Temporal lobe (tissue), 1 donor: Measurements from ENCODE around the gene TSC22D4. TPM values are rescaled to one million over a fixed set of nuclear protein-coding genes. Genes with fewer than 3 reads are reported as not detected.

Experiments used
- total RNA-seq: library from RNA; depleted of rRNA; stranded (reverse); fragments of >200 nt; gene quantifications from one replicate; pipeline ENCODE4 v1.2.3, GENCODE V29; 2014

TSC22D4 gene
- total RNA-seq, 1 donor from 2014 or later = 8.4 TPM

Other genes with a start within 250 kb of the TSC22D4 start
- not detected for gene SPDYE3, start 171.5 kb downstream of the TSC22D4 start, total RNA-seq
- 8.1 TPM for gene PILRB, start 121.1 kb downstream of the TSC22D4 start, total RNA-seq
- gene PILRA, start 105.7 kb downstream of the TSC22D4 start, total RNA-seq = 1.2 TPM
- 1.5 TPM for gene ZCWPW1, start 50.5 kb downstream of the TSC22D4 start, total RNA-seq
- 16.7 TPM for gene MEPCE, start 49.4 kb downstream of the TSC22D4 start, total RNA-seq
- gene PPP1R35, start 42.7 kb downstream of the TSC22D4 start, total RNA-seq = 5.9 TPM
- gene SPACDR, start 15.0 kb downstream of the TSC22D4 start, total RNA-seq = 0.25 TPM
- gene NYAP1, start 4.7 kb upstream of the TSC22D4 start, total RNA-seq = 29.7 TPM
- 2.0 TPM for gene AGFG2, start 60.0 kb upstream of the TSC22D4 start, total RNA-seq
- 0.25 TPM for gene SAP25, start 94.7 kb upstream of the TSC22D4 start, total RNA-seq
- gene LRCH4, start 106.9 kb upstream of the TSC22D4 start, total RNA-seq = 4.9 TPM
- not detected for gene FBXO24, start 107.1 kb upstream of the TSC22D4 start, total RNA-seq
- 6.9 TPM for gene PCOLCE, start 123.1 kb upstream of the TSC22D4 start, total RNA-seq
- gene MOSPD3, start 133.3 kb upstream of the TSC22D4 start, total RNA-seq = 13.0 TPM
- gene TFR2, start 162.3 kb upstream of the TSC22D4 start, total RNA-seq = 3.9 TPM
- gene ACTL6B, start 177.2 kb upstream of the TSC22D4 start, total RNA-seq = 99.6 TPM
- gene GNB2, start 194.5 kb upstream of the TSC22D4 start, total RNA-seq = 66.6 TPM
- 17.0 TPM for gene GIGYF1, start 215.0 kb upstream of the TSC22D4 start, total RNA-seq
- 37.6 TPM for gene POP7, start 226.9 kb upstream of the TSC22D4 start, total RNA-seq
- not detected for gene EPO, start 241.3 kb upstream of the TSC22D4 start, total RNA-seq